Endothelial cell (in vitro differentiated cells): ENCODE data around the gene IL17D. TPM values are rescaled to one million over a fixed set of nuclear protein-coding genes. Genes with fewer than 3 reads are reported as not detected.
A peak's percentile ranks its signal among the peaks of the same experiment; 100 is the strongest.

Source experiments
- DNase-seq: peaks from one replicate; pipeline ENCODE4 v3.0.0; 2021; ENCODE audit warnings: low spot score
- H3K27ac Mint-ChIP-seq: one replicate; pipeline ENCODE4 v1.8.0; 2021; ENCODE audit warnings: mixed read lengths, inconsistent platforms; ENCODE audit not compliant: unreplicated experiment
- H3K27me3 Mint-ChIP-seq: one replicate; pipeline ENCODE4 v1.8.0; 2021; ENCODE audit warnings: mild to moderate bottlenecking, moderate library complexity, mixed read lengths, inconsistent platforms; ENCODE audit not compliant: unreplicated experiment
- H3K36me3 Mint-ChIP-seq: one replicate; pipeline ENCODE4 v1.8.0; 2021; ENCODE audit warnings: mild to moderate bottlenecking, low read depth, mixed read lengths, inconsistent platforms; ENCODE audit not compliant: unreplicated experiment
- H3K4me1 Mint-ChIP-seq: one replicate; pipeline ENCODE4 v1.8.0; 2021; ENCODE audit warnings: mild to moderate bottlenecking, mixed read lengths, inconsistent platforms; ENCODE audit not compliant: unreplicated experiment
- H3K4me3 Mint-ChIP-seq: one replicate; pipeline ENCODE4 v1.8.0; 2021; ENCODE audit warnings: mild to moderate bottlenecking, mixed read lengths, inconsistent platforms; ENCODE audit not compliant: unreplicated experiment
- H3K9me3 Mint-ChIP-seq: one replicate; pipeline ENCODE4 v1.8.0; 2021; ENCODE audit warnings: mixed read lengths, inconsistent platforms; ENCODE audit not compliant: unreplicated experiment
- total RNA-seq: library from RNA; stranded (reverse); fragmentation: NEBNext Ultra II Directional; extraction: Animal tissue kit (Norgen Biotek cat#: 25700); gene quantifications from one replicate; pipeline ENCODE4 v1.2.1, GENCODE V29; 2021; ENCODE audit not compliant: unreplicated experiment
- TF ChIP-seq, protein P1 (sequence below): fragments of 200-600 bp; sonication (generic); IDR thresholded peaks from one replicate; pipeline ENCODE4 v1.5.0; 2021; ENCODE audit warnings: antibody characterized with exemption; ENCODE audit not compliant: unreplicated experiment

IL17D gene
- total RNA-seq, 1 donor from 2014 or later, result 2.1 TPM

DNA sequence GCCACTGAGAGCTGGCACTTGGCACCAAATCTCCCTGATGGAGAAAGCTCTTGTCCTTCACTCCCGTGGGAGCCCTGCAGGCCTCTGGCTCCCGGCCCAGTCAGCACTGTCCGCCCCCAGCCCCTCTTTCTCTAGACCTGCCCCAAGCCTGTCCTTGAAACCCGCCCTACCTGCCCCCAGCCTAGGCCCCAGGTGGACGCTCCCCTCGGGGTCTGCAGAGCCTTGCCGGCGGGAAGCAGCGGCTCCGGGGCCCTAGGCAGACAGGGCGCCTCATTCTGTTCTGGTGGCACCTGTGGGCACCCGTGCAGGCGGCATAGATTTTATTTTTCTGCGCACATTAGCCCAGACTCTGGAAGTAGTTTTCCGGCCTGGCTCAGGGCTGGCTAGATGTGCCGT, 17.6 kb downstream of the IL17D start:
- H3K9me3 Mint-ChIP-seq, result no peaks in the 10 kb centered on the region
- no peak for DNase-seq
- no peak overlapping the region for H3K4me3 Mint-ChIP-seq
- H3K27me3 Mint-ChIP-seq, result peaks cover 9% of the 10 kb centered on the region
- H3K27ac Mint-ChIP-seq, result no peak overlapping the region
- TF ChIP-seq, protein P1, sequence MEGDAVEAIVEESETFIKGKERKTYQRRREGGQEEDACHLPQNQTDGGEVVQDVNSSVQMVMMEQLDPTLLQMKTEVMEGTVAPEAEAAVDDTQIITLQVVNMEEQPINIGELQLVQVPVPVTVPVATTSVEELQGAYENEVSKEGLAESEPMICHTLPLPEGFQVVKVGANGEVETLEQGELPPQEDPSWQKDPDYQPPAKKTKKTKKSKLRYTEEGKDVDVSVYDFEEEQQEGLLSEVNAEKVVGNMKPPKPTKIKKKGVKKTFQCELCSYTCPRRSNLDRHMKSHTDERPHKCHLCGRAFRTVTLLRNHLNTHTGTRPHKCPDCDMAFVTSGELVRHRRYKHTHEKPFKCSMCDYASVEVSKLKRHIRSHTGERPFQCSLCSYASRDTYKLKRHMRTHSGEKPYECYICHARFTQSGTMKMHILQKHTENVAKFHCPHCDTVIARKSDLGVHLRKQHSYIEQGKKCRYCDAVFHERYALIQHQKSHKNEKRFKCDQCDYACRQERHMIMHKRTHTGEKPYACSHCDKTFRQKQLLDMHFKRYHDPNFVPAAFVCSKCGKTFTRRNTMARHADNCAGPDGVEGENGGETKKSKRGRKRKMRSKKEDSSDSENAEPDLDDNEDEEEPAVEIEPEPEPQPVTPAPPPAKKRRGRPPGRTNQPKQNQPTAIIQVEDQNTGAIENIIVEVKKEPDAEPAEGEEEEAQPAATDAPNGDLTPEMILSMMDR, result no peak
- H3K36me3 Mint-ChIP-seq, result no peaks in the 10 kb centered on the region
- peaks cover 2% of the 10 kb centered on the region for H3K4me1 Mint-ChIP-seq

DNA sequence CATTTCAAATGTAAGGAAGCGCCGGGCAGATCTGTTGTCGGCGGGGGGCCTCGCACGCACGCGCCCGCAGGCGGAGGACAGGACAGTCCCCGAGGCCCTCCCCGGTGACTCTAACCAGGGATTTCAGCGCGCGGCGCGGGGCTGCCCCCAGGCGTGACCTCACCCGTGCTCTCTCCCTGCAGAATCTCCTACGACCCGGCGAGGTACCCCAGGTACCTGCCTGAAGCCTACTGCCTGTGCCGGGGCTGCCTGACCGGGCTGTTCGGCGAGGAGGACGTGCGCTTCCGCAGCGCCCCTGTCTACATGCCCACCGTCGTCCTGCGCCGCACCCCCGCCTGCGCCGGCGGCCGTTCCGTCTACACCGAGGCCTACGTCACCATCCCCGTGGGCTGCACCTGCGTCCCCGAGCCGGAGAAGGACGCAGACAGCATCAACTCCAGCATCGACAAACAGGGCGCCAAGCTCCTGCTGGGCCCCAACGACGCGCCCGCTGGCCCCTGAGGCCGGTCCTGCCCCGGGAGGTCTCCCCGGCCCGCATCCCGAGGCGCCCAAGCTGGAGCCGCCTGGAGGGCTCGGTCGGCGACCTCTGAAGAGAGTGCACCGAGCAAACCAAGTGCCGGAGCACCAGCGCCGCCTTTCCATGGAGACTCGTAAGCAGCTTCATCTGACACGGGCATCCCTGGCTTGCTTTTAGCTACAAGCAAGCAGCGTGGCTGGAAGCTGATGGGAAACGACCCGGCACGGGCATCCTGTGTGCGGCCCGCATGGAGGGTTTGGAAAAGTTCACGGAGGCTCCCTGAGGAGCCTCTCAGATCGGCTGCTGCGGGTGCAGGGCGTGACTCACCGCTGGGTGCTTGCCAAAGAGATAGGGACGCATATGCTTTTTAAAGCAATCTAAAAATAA, 18.2 kb downstream of the IL17D start:
- Mint-ChIP-seq H3K9me3 (no peaks in the 10 kb centered on the region), H3K27me3 (peaks cover 9% of the 10 kb centered on the region), H3K4me3 (no peak overlapping the region), H3K4me1 (peaks cover 2% of the 10 kb centered on the region), H3K27ac (no peak overlapping the region), H3K36me3 (no peaks in the 10 kb centered on the region)
- DNase-seq, result peak; percentile 41
- TF ChIP-seq, protein P1, result no peak

DNA sequence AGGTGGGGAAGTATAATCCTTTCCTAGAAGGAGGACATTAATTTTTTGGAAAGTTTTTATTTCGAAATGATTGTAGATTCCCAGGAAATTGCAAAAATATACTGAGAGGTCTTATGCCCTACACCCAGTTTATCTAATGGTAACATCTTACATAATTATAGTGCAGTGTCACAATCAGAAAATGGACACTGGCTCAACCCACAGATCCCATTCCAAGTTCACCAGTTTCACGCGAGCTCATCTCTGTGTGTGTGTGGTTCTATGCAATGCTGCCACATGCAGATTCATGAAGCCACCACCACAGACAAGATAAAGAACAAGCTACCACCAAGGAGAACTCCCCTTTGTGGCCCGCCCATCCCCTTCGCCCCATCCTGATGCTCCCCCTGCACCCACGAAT, 24.4 kb downstream of the IL17D start:
- H3K36me3 Mint-ChIP-seq, result peaks cover 7% of the 10 kb centered on the region
- H3K4me1 Mint-ChIP-seq, result no peaks in the 10 kb centered on the region
- H3K27ac Mint-ChIP-seq, result no peak overlapping the region
- no peaks in the 10 kb centered on the region for H3K9me3 Mint-ChIP-seq
- H3K4me3 Mint-ChIP-seq, result no peak overlapping the region
- peaks cover 9% of the 10 kb centered on the region for H3K27me3 Mint-ChIP-seq
- TF ChIP-seq, protein P1, result no peak
- no peak for DNase-seq

DNA sequence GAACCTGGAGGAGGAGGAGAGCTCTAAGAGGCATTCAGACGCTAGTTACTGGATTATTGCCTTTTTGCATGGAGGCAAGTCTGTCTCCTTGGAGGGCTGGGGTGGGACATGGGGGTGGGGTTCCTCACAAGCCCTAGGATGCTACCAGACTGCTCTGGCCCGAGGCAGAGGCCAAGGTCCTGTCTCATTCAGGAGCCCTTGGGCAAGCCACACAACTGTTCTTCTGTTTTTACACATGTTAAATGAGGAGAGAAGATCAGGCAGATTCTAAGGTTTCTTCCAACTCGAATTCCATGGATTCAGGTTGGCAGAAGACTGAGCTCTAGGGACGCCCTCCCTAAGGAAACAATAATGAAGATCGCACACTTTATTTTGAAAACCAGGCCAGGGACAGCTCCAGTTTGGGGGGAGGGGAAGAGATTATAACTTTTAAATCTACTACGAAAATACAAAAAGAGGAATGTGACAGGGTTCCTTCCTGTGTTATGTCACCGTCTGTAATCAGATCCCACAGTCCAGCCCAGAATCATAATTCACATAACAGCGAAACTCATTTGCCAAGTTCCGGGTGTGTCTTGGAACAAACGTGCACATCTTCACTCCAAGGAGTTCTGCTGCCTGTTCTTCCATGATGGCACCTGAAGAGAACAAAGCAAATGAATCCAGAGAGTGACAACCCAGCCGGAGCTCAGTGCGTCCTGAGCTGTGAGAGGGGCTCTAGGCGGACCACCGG, 25.2 kb downstream of the IL17D start:
- Mint-ChIP-seq H3K4me1 (no peaks in the 10 kb centered on the region), H3K27me3 (peaks cover 9% of the 10 kb centered on the region), H3K4me3 (no peak overlapping the region), H3K27ac (no peak overlapping the region), H3K9me3 (no peaks in the 10 kb centered on the region), H3K36me3 (peaks cover 7% of the 10 kb centered on the region)
- TF ChIP-seq, protein P1, result no peak
- no peak for DNase-seq
